ENCODE results near the gene C4orf36.
"Not testable (repeated sequence)": the region's sequence is repeated elsewhere in the genome, so short reads cannot be mapped to it uniquely, and the experiment has no call there.

C4orf36 gene

DNA sequence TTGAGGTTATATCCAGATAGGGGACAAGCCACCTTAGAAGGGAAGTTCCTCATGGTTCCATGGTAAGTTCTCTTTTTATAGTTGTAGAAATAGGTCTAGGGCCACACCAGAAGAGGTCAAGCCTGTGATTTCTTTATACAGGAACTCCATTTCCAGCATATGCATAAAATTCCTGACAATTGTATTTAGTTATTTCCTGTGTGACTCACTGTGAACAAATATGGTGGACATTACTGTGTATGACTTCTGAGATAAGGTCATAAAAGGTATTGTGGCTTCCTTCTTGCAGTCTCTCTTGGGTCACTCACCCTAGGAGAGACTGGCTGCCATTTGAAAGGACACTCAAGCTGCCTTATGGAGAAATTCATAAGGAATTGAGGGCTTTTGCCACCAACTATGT, 2.2 kb upstream of the C4orf36 start:
- TF ChIP-seq, protein P1, sequence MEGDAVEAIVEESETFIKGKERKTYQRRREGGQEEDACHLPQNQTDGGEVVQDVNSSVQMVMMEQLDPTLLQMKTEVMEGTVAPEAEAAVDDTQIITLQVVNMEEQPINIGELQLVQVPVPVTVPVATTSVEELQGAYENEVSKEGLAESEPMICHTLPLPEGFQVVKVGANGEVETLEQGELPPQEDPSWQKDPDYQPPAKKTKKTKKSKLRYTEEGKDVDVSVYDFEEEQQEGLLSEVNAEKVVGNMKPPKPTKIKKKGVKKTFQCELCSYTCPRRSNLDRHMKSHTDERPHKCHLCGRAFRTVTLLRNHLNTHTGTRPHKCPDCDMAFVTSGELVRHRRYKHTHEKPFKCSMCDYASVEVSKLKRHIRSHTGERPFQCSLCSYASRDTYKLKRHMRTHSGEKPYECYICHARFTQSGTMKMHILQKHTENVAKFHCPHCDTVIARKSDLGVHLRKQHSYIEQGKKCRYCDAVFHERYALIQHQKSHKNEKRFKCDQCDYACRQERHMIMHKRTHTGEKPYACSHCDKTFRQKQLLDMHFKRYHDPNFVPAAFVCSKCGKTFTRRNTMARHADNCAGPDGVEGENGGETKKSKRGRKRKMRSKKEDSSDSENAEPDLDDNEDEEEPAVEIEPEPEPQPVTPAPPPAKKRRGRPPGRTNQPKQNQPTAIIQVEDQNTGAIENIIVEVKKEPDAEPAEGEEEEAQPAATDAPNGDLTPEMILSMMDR (IDR thresholded peaks at IDR 0.05; ENCODE audit: low read depth, low read length) = no peak
- no peak for DNase-seq (ENCODE audit: extremely low read depth, low read depth)

DNA sequence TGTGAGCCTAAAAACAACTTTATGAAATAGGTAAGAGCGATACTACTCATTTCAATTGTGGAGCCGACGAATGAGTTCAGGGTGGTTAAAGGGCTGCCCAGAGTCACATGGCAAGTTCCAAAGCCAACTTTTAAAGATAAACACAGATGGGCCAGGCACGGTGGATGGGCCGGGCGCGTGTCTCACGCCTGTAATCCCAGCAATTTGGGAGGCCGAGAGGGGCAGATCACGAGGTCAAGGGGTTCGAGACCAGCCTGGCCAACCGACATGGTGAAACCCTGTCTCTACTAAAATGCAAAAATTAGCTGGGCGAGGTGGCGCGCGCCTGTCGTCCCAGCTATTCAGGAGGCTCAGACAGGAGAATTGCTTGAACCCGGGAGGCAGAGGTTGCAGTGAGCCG, 914 bp upstream of the C4orf36 start:
- TF ChIP-seq, protein P1 (IDR thresholded peaks at IDR 0.05; ENCODE audit: low read depth, low read length) = no peak
- DNase-seq (ENCODE audit: extremely low read depth, low read depth) = no peak

DNA sequence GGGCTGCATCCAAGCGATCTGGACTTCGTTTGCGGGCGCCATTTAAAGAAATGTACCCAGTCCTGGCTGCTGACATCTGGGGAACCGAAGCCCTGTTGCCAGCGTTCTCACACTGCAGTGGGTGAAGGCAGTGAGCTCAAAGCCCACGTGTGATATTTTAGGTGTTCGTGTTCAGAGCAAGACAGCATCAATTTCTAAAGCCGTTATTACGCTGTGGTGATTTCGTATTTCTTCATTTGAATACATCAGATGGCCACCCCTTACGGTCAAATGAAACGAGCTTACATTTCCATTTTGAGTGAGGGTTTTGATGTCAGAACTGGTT, 376 bp upstream of the C4orf36 start:
- TF ChIP-seq, protein P1 (IDR thresholded peaks at IDR 0.05; ENCODE audit: low read depth, low read length) = no peak
- no peak for DNase-seq (ENCODE audit: extremely low read depth, low read depth)

DNA sequence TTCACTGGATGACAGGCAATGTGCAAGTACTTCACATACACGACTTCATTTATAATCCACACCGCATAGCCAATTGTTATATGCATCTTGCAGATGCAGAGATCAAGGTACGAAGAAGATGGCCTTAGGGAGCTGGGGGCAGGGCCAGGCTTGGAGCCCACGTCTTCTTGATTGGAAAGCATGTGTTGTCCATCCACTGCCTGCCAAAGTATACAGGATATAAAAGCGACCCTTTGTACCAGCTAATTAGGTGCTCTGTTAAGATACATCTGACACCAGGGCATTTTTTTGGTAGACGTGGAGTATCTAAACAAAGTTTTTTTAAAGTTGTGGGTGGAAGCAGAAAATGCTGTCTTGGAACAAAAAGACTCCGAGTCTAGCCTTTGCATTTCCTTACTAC, 1.4 kb downstream of the C4orf36 start:
- no peak for DNase-seq (ENCODE audit: extremely low read depth, low read depth)
- TF ChIP-seq, protein P1 (IDR thresholded peaks at IDR 0.05; ENCODE audit: low read depth, low read length) = no peak

DNA sequence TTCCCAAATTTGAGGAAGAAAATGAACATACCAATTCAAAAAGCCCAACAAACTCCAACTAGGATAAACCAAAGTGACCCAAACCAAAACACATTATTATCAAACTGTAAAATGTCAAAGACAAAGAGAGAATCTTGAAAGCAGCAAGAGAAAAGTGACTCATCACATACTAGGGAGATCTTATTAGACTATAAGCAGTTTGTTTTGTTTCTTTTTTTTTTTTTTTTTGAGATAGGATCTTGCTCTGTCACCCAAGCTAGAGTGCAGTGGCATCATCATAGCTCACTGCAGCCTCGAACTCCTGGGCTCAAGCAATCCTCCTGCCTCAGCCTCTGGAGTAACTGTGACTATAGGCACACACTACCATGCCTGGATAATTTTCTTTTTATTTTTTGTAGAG, 12.6 kb downstream of the C4orf36 start:
- no peak for DNase-seq (ENCODE audit: extremely low read depth, low read depth)
- TF ChIP-seq, protein P1 (IDR thresholded peaks at IDR 0.05; ENCODE audit: low read depth, low read length) = no peak

DNA sequence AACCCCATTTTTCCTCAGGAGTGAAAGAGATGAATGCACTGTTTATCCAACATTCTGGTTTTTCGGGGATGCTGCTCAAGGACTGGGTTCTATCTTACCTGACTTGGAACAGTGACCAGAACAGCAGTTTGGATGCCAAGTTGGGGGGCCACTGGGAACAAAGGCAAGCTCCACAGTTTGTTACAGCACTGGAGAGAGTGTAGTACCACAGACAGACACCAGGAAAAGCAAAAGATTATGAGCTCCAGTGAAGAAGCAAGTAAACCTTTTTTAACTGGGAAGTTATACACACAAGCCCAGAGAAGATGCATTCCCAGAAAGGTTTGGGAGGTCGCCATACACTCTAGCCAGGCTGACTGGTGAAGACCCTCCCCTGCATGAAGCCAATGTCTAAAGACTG, 13.6 kb downstream of the C4orf36 start:
- TF ChIP-seq, protein P1 (IDR thresholded peaks at IDR 0.05; ENCODE audit: low read depth, low read length) = no peak
- DNase-seq (ENCODE audit: extremely low read depth, low read depth) = no peak

DNA sequence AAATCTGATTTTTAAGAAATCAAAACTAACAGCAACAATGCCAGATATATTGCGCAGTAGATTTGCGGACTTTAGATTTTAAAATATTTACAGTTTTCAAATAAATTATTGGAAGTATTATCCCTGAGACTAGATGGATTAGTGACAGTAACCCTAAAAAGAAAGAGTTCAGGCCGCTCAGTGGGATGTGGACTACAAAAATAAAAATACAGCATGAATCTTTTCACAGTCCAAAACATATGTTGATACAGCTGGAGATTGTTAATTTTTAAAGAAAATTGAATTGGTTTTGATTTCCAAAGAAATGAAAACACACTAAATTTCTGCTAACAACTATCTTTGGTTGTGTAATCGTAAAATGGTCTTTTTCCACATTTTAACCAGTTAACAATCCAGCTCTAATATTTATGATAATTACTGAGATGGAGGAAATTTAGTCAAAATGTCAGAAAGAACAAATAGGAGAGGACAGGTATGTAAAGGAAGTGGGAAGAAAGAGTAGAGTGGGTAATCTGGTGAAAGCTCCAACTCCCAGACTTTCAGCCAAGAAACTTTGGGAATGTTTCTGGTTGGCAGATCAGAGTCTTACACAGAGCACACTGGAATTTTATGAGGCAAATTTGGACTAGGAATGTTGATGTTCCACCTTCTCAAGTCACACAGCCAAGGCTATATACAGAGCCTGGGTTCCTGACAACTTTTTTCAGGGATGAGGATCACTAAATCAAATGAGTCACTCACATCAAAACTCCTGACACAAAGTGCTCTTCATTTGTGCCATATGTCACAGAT, 15.1 kb downstream of the C4orf36 start:
- DNase-seq (ENCODE audit: extremely low read depth, low read depth) = no peak
- TF ChIP-seq, protein P1 (IDR thresholded peaks at IDR 0.05; ENCODE audit: low read depth, low read length) = no peak

DNA sequence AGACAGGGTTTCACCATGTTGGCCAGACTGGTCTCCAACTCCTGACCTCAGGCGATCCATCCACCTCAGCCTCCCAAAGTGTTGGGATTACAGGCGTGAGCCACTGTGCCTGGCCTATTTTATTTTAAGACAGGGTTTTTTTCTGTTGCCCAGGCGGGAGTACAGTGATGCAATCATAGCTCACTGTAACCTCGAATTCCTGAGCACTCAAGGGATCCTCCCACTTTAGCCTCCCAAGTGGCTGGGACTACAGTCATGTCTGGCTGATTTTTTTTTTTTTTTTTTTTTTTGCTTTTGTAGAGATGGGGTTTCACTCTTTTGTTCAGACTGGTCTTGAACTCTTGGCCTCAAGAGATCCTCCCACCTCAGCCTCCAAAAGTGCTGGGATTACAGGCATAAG, 16.8 kb downstream of the C4orf36 start:
- DNase-seq (ENCODE audit: extremely low read depth, low read depth) = not testable (repeated sequence)
